ENCODE results near the gene NGFR. TPM values are rescaled to one million over a fixed set of nuclear protein-coding genes. Genes with fewer than 3 reads are reported as not detected.
A peak's percentile ranks its signal among the peaks of the same experiment; 100 is the strongest.

NGFR gene
- total and polyA plus RNA-seq, 9 of the 15 experiments (the other 6 are each of a cell fraction or from before 2014, with no cell fraction given), result 0.07 to 0.23 (median 0.13) TPM; not detected in 4

- TF ChIP-seq ZNF740 (CRISPR knock-in tag; IDR thresholded peaks at IDR 0.05) (no peak), ZNF740 (tag; IDR thresholded peaks at IDR 0.05) (no peak), ZNF551 (CRISPR knock-in tag; IDR thresholded peaks at IDR 0.05) (no peak), MCM2 (IDR thresholded peaks at IDR 0.05; ENCODE audit: low read depth) (no peak), ZNF436 (CRISPR knock-in tag; IDR thresholded peaks at IDR 0.05) (no peak), TBL1XR1 (IDR thresholded peaks at IDR 0.05; ENCODE audit: low read length in 2 of 2) (no peak), HMGN3 (IDR thresholded peaks at IDR 0.05; ENCODE audit: borderline replicate concordance, extremely low read depth, insufficient read length, low read depth, low read length) (no peak), ZNF695 (CRISPR knock-in tag; IDR thresholded peaks at IDR 0.05) (no peak), SAFB (IDR thresholded peaks at IDR 0.05; ENCODE audit: borderline replicate concordance, low read depth, low read length) (no peak), HNRNPLL (IDR thresholded peaks at IDR 0.05; ENCODE audit: low read depth, low read length, poor library complexity, severe bottlenecking) (no peak), SP1 (CRISPR knock-in tag; IDR thresholded peaks at IDR 0.05) (no peak), ZBTB17 (CRISPR knock-in tag; IDR thresholded peaks at IDR 0.05) (peak; percentile 61; the same call in 1 of the 2 replicates), BCL6 (CRISPR knock-in tag; IDR thresholded peaks at IDR 0.05) (no peak), ZNF444 (CRISPR knock-in tag; IDR thresholded peaks at IDR 0.05) (no peak), ATF6 (CRISPR knock-in tag; IDR thresholded peaks at IDR 0.05) (no peak), SUPT5H (IDR thresholded peaks at IDR 0.05) (no peak), JUNB (CRISPR knock-in tag; conservative IDR thresholded peaks at IDR 0.05) (no peak), POLR2H (tag; IDR thresholded peaks at IDR 0.05; ENCODE audit: low read depth) (no peak), CLOCK (CRISPR knock-in tag; IDR thresholded peaks at IDR 0.05; ENCODE audit: borderline replicate concordance) (no peak), MEF2A (IDR thresholded peaks at IDR 0.05; ENCODE audit: control insufficient read depth, low read depth, low read length) (no peak), XRCC4 (IDR thresholded peaks at IDR 0.05; ENCODE audit: extremely low read depth, insufficient read depth, insufficient read length) (no peak), NFXL1 (CRISPR knock-in tag; IDR thresholded peaks at IDR 0.05) (no peak), KLF13 (tag; IDR thresholded peaks at IDR 0.05; ENCODE audit: borderline replicate concordance, low read depth) (no peak), RAD51 (IDR thresholded peaks at IDR 0.05; ENCODE audit: borderline replicate concordance, low read depth) (peak; percentile 65), ZSCAN29 (IDR thresholded peaks at IDR 0.05) (no peak)
Measured at GRCh38 chr17:49515196-49515770, 20.2 kb downstream of the NGFR start (continued).
